Activated T-cell treated with anti-CD3 and anti-CD28 coated beads, Interleukin-2, amount 50 U/mL, for 1 hour (primary cell): ENCODE data around the gene MOB3C.
A peak's percentile ranks its signal among the peaks of the same experiment; 100 is the strongest.

Experiments used
- DNase-seq: peaks from one replicate; pipeline ENCODE4 v3.0.0-alpha.2; 2020

Gene MOB3C

GRCh38 chr1:46603858-46604549 lies 12.6 kb downstream of the MOB3C start, which contains the start of gene MKNK1:
Gene MKNK1 (minus strand): TSS chr1:46604268. CDS start chr1:46583327, 20,941 bp downstream.
- DNase-seq, result peak; percentile 98

GRCh38 chr1:46603481-46603857 lies 13.1 kb downstream of the MOB3C start:
- no peak for DNase-seq

DNA sequence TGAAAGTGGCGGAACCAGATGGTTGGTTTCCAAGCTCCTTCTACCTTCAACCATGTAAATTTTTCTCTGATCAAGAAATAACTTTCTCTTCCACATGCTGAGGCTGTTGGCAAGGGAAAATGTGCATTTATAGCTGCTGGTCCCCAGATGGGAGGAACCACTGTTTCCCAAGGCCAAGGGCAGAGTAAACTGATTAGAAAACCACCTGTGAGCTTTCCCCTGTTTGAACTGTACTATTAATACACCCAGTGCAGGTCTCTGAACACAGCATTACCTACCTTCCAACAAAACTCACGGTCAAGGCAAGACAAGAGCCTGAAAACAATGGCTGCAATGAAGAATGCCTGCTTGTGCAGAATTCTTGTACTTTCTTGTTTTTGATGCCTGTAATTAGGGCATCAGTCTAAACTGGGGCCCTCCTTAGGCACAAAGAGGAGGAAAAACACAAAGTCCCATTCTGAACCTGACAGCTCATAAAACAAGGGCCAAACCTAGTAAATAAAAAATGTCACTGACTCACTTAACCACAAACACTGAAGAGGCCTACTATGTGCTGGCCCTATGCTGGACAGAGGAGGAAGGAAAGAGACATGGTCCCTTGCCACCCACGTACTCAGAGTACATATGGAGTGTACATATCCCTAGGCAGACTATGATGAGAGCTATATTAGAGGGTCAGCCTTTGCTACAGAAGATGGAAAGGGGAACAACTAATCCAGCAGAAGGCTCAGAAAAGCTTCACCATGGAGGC lies 15.2 kb downstream of the MOB3C start:
- no peak for DNase-seq

DNA sequence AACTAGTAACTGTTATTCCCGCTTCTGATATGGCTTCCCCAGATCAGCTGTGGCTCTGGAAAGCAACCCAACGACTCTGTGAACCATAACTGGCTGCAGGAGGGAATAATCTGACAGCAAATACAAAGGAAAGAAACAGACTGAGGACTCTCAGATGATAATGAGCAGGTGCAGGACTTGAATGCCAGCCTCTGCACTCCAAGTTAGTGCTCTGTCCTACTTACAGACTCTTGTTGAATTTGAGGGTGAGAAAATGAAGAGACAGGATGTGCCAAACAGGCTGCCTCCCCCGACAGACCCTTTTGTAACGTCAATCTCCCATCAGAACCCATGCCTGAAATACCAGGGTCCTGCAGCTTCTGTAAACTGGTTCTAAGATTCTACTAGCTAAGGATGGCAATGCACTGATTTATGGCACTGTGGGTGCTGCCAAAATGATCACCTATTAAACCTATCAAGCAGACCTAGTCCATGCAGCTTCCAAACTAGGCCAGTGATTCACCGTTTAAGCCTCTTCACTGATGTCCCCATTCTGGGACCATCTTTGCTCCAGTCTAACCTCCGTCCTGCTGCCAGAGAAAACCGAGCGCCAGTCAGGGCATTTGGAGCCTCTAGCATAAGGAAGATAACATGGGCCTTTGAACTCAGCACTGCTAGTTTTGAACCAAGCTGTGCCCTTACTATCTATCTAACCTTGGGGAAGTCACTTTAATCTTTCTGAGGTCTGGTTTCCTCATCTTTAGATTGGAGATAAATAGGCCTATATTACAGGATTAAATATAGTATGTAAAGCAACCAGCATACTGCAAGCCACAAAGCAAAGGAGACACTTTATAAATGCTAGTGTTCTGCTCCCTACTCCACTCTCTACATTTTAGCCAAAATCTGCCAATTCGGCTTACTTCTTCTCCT lies 17.3 kb downstream of the MOB3C start:
- no peak for DNase-seq

DNA sequence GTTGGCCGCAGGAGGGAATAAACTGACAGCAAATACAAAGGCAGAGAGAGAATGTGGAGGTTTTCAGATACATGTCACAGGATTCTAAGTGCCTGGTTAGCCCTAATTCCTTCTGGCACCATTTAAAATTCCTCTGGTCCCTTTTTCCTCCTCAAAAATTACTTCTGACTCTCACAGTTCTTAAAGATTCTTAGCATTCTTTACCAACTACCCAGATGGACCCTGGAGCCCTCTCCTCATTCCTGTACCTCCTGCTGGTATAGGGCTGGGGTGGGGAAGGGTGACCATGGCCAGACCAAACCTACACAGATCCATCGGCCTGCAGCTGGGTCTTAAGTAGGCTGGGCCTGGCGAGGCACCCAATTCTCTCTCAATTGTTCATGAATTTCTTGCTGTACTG lies 19.8 kb downstream of the MOB3C start:
- DNase-seq, result no peak

DNA sequence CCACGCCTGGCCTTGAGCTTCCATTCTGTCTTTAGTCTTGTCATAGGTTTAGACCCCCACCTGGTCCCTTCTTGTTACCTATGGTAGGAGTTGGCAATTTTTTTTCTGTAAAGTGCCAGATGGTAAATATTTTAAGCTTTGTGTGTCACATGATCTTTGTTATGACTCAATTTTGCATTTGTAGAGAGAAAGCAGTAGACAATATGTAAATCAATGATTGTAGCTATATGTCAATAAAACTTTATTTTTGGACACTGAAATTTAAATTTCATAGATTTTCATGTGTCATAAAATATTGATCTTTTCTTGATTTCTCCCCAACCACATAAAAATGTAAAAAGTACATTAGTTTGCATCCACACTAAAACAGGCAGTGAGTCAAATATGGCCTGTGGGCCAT lies 20.6 kb downstream of the MOB3C start:
- DNase-seq, result no peak

- no peak for DNase-seq
Observed at GRCh38 chr1:46595127-46595526, 21.5 kb downstream of the MOB3C start.

DNA sequence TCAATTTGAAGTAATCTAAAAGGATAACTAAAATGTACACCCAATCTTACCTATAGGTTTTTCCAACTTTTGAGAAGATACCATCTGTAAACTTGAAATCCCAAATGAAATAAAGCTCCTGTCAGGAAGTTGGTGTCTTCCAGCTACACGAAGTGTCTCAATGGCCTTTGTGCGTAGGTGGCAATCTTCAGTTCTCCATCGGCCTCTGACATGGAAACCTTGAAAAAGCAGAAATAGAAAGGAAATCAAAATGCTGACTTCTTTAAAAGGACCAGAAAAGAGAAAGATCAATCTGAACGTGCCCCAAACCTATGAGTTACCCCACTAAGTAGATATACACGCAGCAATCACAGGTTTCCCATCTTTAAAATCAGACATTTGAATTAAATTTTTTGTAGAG lies 22.5 kb downstream of the MOB3C start:
- no peak for DNase-seq

DNA sequence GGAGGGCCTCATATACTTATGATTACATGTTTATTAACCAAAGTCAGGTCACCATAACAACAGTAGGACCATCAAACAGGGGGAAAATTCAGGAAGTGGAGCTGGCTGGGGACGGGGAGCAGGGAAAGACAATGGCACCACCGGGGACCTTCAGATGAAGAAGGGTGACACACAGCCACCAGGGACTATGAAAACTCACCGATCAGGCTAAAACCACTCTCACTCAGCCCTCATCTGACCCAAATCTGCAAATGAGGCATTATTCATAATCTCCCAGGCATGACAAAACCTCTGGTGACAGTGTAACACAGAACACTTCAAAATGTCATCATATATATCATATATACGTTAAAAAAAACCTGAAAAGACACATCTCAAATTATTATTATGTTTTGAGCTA lies 23.8 kb downstream of the MOB3C start:
- DNase-seq, result no peak

DNA sequence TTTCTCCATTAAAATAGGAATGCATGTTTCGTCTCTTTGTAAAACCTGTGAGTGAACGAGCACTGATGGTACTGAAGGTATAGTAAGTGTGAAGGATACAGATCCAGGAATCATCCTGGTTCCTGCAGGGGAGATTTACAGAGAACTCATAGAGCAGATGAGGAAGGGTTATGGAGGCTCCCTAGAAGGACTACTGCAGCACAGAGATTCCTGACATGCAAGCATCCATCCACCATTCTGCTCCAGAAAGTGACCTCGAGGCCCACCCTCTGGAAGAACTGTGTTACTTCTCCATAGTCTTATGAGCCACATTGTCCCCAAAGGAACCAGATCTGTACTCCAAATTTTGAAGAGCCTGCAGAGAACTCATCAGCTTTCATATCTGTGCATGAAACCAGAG lies 27.1 kb downstream of the MOB3C start:
- no peak for DNase-seq

DNA sequence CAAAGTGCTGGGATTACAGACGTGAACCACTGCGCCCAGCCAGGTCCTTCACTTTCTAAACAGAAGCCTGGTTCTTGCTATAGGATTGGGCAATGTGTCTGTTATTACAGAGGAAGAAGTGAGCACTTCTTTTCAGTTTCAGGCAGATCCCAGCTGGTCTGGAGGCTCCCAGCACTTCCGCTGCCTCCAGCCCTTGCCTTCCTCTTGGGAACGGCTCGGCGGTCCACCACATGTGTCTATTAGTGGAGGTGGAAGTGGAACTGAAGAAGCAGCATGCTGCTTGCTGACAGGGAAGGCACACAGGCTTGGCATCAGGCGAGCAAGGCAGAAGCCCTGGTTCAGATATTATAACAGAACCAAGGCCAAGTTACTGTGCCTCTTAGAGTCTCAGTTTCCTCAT lies 29.5 kb downstream of the MOB3C start:
- DNase-seq, result no peak

GRCh38 chr1:46585312-46585938 lies 31.2 kb downstream of the MOB3C start:
- no peak for DNase-seq

GRCh38 chr1:46583494-46583893 lies 33.1 kb downstream of the MOB3C start:
- DNase-seq, result no peak

DNA sequence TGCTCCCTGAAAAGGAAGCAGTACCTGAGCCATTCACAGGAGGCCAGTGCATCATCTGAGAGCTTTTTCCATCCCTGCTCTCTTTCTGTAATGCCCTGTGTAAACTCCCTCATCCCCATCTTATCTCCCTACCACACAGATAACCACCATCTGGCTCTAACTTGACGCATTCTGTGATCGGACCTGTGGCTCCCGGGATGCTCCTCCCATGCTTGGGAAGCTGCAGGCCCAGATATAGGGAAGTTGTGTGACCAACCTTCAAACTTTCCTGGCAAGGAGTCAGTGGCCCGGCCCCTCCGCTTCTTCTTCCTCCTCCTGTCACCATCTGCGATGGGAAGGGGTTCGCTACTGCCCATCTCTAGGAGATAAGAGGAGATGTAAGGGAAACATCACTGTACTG lies 33.6 kb downstream of the MOB3C start:
- DNase-seq, result no peak

DNA sequence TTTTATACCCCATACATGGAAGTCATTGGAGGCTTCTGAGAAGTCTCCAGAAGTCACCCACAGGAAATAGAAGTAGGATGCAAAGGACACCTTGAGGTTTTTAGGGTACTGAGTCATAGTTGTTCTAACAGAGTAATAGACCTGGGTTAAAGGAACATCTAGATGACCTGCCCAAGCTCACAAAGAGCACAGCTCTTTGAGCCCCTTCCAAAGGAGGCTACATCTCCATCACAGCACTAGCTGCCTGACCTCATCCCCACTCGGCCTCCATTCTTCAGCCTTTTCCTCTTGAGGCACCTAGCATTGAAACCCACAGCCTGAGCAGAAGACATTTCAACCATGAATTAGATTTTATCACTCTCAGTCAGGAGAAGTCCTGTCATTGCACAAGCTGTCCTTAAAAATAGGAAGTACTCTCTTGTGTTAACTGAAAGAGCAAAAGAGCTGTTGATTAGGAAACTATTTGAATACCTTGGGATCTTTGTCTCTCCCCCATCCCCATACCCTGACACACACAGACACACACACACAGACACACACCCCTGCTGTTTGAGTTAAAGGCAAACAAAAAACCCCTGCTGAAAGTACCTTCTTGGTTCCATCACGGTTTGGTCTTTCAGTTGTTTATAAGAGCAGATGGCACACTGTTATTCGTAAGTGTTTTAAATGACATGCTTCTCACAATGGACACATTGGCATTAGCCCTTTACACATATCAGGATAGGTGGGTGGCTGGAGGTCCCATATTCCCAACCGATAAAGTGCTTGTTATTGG lies 34.7 kb downstream of the MOB3C start:
- no peak for DNase-seq

- no peak for DNase-seq
Observed at GRCh38 chr1:46580140-46580903, 36.3 kb downstream of the MOB3C start.

DNA sequence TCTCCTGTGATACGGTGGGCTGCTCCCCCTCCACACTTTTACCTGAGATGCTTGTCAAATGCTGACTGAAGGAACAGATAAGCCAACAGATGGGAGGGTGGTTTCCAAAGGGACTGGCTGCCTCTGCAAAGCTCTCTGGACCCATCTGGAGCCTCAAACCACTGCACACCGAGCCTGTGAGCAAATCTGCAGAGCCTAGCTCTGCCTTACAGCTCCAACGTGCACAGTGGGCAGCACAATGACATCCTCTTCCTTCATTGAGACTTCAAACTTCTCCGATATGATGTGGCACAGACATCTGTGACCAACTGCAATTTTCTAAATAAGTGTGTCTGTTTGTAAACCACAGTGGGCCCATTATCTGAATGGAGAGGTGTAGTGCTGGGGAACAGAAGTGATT lies 38.9 kb downstream of the MOB3C start:
- no peak for DNase-seq

- no peak for DNase-seq
Observed at GRCh38 chr1:46576596-46576995, 40.0 kb downstream of the MOB3C start.

- DNase-seq, result no peak
Observed at GRCh38 chr1:46575778-46576177, 40.8 kb downstream of the MOB3C start.

DNA sequence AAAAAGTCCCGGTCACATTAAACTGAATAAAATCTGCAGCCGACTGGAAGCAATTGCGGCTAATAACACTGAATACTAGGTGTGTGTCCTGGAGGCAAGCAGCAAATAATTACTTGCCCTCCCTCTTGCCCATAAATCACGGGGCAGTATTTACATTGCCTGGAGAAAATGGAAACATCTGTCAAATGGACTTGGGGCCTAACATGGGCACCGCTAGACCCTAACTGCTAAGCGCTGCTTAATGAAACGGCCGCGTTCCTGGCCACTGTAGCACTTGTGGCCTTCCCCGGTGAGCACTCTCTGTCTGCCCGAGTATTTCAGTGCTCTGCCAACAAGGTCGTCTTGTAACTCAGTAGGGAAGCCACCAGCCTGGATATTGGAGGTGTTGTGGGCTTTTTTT lies 41.3 kb downstream of the MOB3C start:
- no peak for DNase-seq

DNA sequence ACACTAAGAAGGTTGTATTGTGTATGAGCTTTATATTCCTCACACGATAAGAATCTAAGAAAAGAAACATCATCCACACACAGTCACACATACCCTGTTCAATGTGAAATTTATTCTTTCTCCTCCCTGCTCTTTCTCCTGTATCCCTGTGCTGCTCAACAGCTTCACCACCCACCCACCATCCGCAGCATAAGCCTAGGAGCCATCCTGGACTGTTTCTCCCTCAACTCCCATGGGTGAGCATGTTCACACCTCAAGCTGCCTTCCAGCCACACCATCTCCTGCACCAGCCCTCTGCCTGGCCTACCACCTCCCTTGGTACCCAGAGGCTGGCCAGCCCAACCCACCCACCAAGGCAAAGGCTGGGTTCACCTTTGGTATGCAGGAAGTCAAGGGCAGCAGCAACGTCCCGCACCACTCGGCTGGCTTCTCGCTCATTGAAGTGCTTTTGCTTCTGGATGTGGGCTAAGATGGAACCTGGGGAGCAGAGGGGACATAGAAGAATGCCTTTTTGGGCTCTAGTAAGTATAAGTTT lies 44.9 kb downstream of the MOB3C start:
- no peak for DNase-seq
